HG02852 (cell line): ENCODE measurements around the gene STRA8.
"Not testable (repeated sequence)": the region's sequence is repeated elsewhere in the genome, so short reads cannot be mapped to it uniquely, and the experiment has no call there.

ENCODE experiments used
- ATAC-seq: cut with Tn5 transposase; IDR thresholded peaks from one replicate; pipeline ENCODE4 v1.9.1; 2021; ENCODE audit warnings: mild to moderate bottlenecking, moderate library complexity; ENCODE audit not compliant: unreplicated experiment

The STRA8 gene

DNA sequence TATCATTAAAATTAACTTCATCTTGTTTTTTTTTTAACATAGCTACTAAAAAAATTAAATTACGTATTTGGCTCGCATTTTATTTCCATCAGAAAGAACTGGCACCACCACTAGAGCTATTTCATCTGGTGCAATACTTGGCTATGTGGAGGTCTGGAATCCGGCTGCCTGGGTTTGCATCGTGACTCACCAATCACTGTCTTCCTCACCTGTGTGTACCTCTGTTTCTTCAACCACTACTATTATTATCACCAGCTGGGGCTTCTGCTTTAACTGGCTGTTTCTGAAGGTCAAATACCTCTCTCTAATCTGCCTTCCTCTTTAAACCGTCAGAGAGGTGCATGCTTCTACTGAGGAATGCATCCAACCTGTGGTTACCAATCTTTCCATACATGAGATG is 28.8 kb upstream of the STRA8 start:
- no peak for ATAC-seq

GRCh38 chr7:135205850-135206249 is 27.8 kb upstream of the STRA8 start:
- ATAC-seq: no peak

GRCh38 chr7:135206941-135207391 is 26.7 kb upstream of the STRA8 start:
- peak; percentile 34 for ATAC-seq

GRCh38 chr7:135207406-135208101 is 26.1 kb upstream of the STRA8 start:
- no peak for ATAC-seq

DNA sequence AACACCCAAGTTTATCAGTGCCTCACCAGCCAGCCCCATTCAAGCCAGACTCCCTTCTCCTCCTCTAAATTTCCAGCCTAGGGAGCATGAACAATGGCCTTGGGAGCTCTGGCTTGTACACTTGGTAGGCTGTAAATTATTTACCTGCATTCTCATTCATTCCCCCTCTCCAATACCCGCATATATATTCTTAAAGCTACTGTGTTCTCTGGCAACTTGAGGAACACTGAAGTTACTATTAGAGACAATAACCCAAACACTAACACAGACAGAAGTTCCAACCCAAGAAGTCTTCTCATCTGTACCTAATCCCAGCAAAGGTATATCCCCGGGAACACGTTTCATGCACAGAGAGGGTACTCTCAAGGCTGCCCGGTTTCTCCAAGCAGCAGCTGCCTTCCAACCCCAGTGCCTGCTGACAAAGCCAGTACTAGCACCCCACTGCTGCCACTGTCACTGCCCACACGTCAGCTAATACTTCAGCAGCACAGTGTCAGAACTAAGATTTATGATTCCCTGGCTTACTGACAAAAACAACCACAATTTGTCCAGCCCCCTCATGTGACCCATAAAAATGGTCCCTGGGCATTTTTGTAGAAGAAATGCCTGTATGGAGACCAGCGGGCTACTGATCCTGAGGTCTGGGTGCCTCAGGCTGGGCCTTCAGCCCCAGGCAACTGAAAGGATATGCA is 25.4 kb upstream of the STRA8 start:
- ATAC-seq: no peak

- ATAC-seq: no peak
Observed at GRCh38 chr7:135209225-135209834, 24.3 kb upstream of the STRA8 start.

DNA sequence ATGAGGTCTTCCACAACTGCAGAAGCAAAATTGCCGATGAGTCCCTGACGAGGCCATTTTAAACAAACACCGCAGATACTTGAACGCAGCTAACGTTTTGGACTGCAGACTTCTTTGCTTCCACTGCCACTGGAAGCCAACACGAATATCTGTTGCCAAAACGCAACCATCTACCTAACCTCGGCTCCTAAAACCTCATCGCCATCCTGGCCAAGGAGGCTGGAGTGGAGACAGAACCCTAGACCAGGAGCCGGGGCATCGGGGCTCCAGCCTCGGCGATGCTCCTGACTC is 22.8 kb upstream of the STRA8 start:
- ATAC-seq: no peak

DNA sequence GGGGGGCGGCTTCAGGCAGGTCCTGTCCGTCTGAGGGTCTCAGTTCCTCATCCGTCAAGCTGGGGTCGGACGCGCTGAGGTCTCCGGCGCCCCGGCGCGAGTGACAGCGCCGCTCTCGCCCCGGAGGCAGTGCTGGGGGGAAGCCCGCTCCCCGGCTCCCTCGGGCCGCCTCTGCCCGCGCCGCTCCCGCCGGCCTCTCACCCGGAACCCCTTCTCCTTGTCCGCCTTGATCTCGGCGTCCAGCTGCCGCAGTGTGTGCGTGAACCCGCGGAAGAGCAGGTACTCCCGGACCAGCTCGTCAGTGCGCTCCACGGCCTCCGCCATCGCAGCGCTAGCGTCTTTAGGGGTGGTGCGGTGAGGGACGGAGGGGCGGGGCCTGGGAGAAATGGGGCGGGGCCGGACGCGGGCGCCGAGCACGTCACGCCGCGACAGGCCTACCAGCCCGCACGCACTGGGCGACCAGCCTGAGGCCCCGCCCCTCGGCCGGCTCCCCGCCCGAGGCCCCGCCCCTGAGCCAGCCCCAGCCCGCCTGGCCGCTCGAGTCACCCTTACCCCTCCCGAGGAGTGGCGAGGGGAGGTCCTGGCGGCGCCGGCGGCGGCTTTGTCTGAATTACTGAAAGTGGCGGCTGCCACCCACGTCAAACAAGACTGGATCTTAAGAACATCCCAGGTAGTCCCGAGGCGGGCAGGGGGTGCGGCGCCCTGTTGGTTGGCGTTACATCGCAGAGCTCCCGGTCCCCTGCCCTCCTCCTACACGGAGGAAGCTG is 22.3 kb upstream of the STRA8 start, which contains the start of gene WDR91:
TSS of gene WDR91 (minus strand) at position 348 of the 767 bp plus-strand sequence. CDS start at position 324, 24 bp downstream.
- peak; percentile 80 for ATAC-seq

- ATAC-seq: not testable (repeated sequence)
Observed at GRCh38 chr7:135211946-135212685, 21.5 kb upstream of the STRA8 start.

GRCh38 chr7:135213831-135214230 is 19.8 kb upstream of the STRA8 start:
- ATAC-seq: no peak

- ATAC-seq: no peak
Observed at GRCh38 chr7:135215180-135215579, 18.5 kb upstream of the STRA8 start.

GRCh38 chr7:135215698-135216097 is 17.9 kb upstream of the STRA8 start:
- ATAC-seq: no peak

GRCh38 chr7:135217645-135218509 is 15.8 kb upstream of the STRA8 start:
- ATAC-seq: no peak

- ATAC-seq: peak; percentile 52
Observed at GRCh38 chr7:135224027-135224426, 9.6 kb upstream of the STRA8 start.

GRCh38 chr7:135231686-135232085 is 2.0 kb upstream of the STRA8 start:
- ATAC-seq: no peak

GRCh38 chr7:135232087-135232486 is 1.6 kb upstream of the STRA8 start:
- ATAC-seq: no peak

DNA sequence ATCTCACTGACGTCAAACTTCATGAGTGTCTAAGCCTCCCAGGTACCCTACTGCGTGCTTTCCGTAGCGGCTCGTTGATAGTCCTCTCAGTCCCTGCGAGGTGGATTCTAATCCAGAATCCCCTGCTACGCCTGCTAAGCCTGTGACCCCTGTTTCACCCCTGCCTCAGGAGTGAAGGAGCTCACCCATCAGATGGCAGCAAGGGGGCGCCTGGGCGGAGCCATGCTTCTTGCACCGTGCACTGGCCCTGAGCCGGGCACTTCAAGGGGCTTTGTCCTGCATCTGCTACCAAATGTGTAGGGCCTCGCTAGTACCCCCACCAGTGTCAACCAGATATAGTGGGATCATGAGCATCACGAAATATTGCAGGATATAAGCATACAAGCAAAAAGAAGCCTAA is 918 bp upstream of the STRA8 start:
- ATAC-seq: no peak

GRCh38 chr7:135234095-135234494 is 457 bp downstream of the STRA8 start:
- not testable (repeated sequence) for ATAC-seq

GRCh38 chr7:135234727-135235126 is 1.1 kb downstream of the STRA8 start:
- ATAC-seq: no peak

DNA sequence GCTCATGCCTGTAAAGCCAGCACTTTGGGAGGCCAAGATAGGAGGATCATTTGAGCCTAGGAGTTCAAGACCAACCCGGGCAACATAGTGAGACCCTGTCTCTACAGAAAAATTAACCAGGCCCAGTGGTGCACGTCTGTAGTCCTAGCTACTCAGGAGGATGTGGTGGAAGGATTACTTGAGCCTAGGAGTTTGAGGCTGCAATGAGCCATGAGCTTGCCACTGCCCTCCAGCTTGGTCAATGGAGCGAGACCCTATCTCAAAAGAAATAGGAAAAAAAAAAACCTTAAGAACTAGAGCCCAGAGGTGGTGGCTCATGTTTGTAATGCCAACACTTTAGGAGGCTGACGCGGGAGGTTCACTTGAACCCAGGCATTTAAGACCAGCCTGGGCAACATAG is 2.2 kb downstream of the STRA8 start:
- no peak for ATAC-seq
